ENCODE data around the gene RAMP1.

DNA sequence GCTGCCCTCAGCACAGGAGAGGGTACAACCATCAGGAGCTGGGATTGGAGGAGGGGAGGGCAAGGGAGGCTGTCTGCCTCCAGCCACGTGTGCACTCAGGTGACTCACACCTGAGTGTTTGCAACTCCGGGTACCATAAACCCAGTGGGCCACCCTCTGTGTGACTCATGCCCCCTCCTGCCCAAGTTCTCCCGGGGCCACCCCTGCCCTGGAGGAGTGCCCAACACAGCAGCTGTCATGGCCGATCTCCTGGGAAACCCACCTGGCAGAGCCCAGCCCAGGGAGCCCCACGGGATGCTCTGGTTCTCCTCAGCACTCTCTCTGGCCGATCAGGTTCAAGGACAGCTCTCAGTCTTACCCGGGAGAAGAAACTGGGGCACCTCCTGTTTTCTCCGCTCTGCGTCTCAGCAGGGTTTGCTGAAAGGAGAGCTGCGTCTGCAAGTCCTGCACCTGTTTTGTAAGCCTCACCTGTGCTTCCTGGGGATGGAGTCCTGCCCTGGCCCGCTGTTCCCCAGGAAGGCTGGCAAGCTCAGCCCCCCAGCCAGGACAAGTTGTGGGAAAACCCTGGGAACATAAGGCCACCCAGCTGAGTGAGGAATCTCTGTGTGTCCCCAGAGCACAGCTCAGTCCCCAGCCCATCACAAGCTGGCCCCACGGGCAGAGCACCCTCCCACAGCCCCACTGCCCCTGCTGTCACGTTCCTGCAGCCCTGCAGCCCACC, 63.4 kb downstream of the RAMP1 start:
- TF ChIP-seq EZH2 (IDR thresholded peaks at IDR 0.05; ENCODE audit: low read length, missing control alignments), result no peak
- TF ChIP-seq, protein P1, sequence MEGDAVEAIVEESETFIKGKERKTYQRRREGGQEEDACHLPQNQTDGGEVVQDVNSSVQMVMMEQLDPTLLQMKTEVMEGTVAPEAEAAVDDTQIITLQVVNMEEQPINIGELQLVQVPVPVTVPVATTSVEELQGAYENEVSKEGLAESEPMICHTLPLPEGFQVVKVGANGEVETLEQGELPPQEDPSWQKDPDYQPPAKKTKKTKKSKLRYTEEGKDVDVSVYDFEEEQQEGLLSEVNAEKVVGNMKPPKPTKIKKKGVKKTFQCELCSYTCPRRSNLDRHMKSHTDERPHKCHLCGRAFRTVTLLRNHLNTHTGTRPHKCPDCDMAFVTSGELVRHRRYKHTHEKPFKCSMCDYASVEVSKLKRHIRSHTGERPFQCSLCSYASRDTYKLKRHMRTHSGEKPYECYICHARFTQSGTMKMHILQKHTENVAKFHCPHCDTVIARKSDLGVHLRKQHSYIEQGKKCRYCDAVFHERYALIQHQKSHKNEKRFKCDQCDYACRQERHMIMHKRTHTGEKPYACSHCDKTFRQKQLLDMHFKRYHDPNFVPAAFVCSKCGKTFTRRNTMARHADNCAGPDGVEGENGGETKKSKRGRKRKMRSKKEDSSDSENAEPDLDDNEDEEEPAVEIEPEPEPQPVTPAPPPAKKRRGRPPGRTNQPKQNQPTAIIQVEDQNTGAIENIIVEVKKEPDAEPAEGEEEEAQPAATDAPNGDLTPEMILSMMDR (conservative IDR thresholded peaks at IDR 0.05 in 1 of 2, IDR thresholded peaks at IDR 0.05 in 1 of 2; ENCODE audit: low read depth in 1 of 2, low read length in 2 of 2), result no peak

Measured in fibroblast of lung (primary cell).